ENCODE results near the gene DYNLRB1.

DNA sequence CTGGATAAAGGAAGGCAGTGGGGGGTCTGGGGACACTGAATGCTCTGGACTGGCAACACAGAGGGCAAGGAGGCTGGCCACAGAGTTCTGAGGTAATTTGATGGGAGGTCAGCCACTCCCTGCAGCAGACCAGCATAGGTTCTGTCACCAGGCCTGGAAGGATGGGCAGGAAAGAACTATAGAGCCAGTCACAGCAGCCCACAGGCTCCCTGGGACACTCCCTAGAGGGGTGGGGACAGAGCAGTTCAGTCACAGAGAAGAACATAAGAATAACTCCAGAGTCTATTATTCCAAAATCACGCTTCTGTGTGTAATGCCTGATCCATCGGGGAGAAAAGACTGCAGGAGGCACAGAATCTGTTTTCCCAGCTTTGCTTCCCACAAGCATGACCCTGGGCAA is 19.6 kb downstream of the DYNLRB1 start:
- TF ChIP-seq CTCF (IDR thresholded peaks at IDR 0.05; ENCODE audit: low read depth, low read length) (no peak), POLR2A (IDR thresholded peaks at IDR 0.05; ENCODE audit: extremely low read depth, insufficient read length) (no peak), MYC (IDR thresholded peaks at IDR 0.05; ENCODE audit: low read depth, low read length) (no peak)
- TF ChIP-seq, protein P1, sequence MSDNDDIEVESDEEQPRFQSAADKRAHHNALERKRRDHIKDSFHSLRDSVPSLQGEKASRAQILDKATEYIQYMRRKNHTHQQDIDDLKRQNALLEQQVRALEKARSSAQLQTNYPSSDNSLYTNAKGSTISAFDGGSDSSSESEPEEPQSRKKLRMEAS (IDR thresholded peaks at IDR 0.05; ENCODE audit: low read depth, low read length): no peak

Measured in NB4 (cell line).